ENCODE results near the gene KDM4B.

The KDM4B gene

DNA sequence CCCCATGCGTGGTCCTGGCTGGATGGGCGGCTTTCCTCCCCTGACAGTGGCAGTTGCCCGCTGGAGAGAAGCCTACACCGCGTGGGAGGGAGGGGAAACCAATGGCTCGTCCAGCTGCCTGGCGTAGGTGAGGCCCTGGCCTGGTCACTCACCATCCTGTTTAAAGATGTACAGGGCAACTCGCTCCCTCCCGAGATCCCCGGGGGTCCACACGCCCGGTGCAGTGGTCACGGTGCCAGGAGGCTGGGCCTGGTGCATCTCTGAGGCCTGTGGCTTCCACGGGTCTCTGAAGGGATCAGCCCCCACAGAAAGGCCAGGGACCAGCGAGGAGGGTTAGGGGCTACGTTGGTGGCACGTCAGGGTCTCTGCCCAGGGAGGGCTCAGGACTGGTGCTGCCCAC lies 156.5 kb downstream of the KDM4B start:
- POLR2A ChIA-PET: no interaction called here
- CTCF ChIA-PET: no interaction called here
- no peak for TF ChIP-seq ARNT (IDR thresholded peaks at IDR 0.05)
- no peak for TF ChIP-seq FOXA1 (IDR thresholded peaks at IDR 0.05)
- TF ChIP-seq ELF4 (IDR thresholded peaks at IDR 0.05): no peak
- no peak for TF ChIP-seq ZNF384 (IDR thresholded peaks at IDR 0.05)
- TF ChIP-seq NFRKB (IDR thresholded peaks at IDR 0.05): no peak
- no peak for TF ChIP-seq SP1 (IDR thresholded peaks at IDR 0.05)
- no peak for TF ChIP-seq L3MBTL2 (conservative IDR thresholded peaks at IDR 0.05)
- no peak for TF ChIP-seq LEF1 (IDR thresholded peaks at IDR 0.05; ENCODE audit: borderline replicate concordance)
- TF ChIP-seq HDGF (IDR thresholded peaks at IDR 0.05; ENCODE audit: borderline replicate concordance): no peak
- TF ChIP-seq FOXM1 (IDR thresholded peaks at IDR 0.05; ENCODE audit: borderline replicate concordance): no peak
- TF ChIP-seq, protein P1, sequence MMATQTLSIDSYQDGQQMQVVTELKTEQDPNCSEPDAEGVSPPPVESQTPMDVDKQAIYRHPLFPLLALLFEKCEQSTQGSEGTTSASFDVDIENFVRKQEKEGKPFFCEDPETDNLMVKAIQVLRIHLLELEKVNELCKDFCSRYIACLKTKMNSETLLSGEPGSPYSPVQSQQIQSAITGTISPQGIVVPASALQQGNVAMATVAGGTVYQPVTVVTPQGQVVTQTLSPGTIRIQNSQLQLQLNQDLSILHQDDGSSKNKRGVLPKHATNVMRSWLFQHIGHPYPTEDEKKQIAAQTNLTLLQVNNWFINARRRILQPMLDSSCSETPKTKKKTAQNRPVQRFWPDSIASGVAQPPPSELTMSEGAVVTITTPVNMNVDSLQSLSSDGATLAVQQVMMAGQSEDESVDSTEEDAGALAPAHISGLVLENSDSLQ (IDR thresholded peaks at IDR 0.05): no peak
- no peak for TF ChIP-seq TARDBP (IDR thresholded peaks at IDR 0.05)
- TF ChIP-seq SUZ12 (IDR thresholded peaks at IDR 0.05): no peak
- no peak for TF ChIP-seq CTBP1 (IDR thresholded peaks at IDR 0.05; ENCODE audit: borderline replicate concordance)
- no peak for TF ChIP-seq BHLHE40 (IDR thresholded peaks at IDR 0.05; ENCODE audit: borderline replicate concordance)
- TF ChIP-seq FOXK2 (IDR thresholded peaks at IDR 0.05): no peak
- no peak for DNase-seq (ENCODE audit: extremely low spot score)

- no peak for DNase-seq (ENCODE audit: extremely low spot score)
- POLR2A ChIA-PET: no interaction called here
- CTCF ChIA-PET: interaction anchor here (0.5 kb wide), 1 partner anchor 16 kb away, joined by 3 read pairs; no protein-coding TSS in a partner anchor
Measured at GRCh38 chr19:5125797-5126497, 157.0 kb downstream of the KDM4B start.

DNA sequence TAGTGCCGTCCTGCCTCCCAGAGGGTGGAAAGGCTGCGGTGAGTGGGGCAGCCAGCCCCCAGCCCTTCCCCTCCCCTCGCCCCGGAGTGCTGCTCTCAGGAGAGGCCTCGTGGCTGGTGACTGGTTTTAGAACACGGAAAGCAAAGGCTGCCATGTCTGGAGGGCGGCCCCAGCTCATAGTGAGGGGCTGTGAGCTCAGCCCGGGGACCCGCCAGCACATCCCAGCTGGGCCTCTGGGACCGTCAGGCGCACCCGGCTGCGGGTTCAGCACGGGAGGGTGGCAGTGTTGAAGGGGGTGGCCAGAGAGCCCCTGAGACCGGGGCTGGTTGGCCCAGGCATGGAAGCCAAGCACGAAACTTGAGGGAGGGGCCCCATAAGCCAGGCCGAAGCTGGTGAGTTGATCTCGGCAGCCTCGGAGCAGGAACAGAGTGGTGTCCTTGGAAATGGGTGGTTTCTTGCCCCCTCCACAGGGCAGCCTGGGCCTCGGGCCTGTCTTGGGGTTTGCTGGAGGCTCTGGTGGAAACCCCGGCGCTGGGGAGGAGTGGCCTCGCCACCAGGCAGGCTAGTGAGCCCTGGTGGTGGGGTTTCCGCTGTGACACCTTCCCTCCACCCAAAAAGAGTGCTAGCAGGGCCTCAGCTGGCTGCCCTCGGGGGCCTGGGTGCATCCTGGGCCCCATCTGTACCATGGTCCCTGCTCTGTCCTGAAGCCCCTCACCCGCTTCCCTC lies 157.7 kb downstream of the KDM4B start:
- no peak for TF ChIP-seq ELF4 (IDR thresholded peaks at IDR 0.05)
- no peak for TF ChIP-seq FOXK2 (IDR thresholded peaks at IDR 0.05)
- no peak for TF ChIP-seq ARNT (IDR thresholded peaks at IDR 0.05)
- TF ChIP-seq LEF1 (IDR thresholded peaks at IDR 0.05; ENCODE audit: borderline replicate concordance): no peak
- TF ChIP-seq, protein P1 (IDR thresholded peaks at IDR 0.05): no peak
- TF ChIP-seq TARDBP (IDR thresholded peaks at IDR 0.05): no peak
- TF ChIP-seq FOXA1 (IDR thresholded peaks at IDR 0.05): no peak
- no peak for TF ChIP-seq HDGF (IDR thresholded peaks at IDR 0.05; ENCODE audit: borderline replicate concordance)
- TF ChIP-seq FOXM1 (IDR thresholded peaks at IDR 0.05; ENCODE audit: borderline replicate concordance): no peak
- no peak for TF ChIP-seq SUZ12 (IDR thresholded peaks at IDR 0.05)
- ChIA-PET CTCF (interaction anchor here (0.5 kb wide), 1 partner anchor 17 kb away, joined by 3 read pairs; no protein-coding TSS in a partner anchor), POLR2A (no interaction called here)
- no peak for DNase-seq (ENCODE audit: extremely low spot score)

More at GRCh38 chr19:5125797-5126497, 157.0 kb downstream of the KDM4B start:
- TF ChIP-seq, protein P1 (IDR thresholded peaks at IDR 0.05): no peak
- TF ChIP-seq SUZ12 (IDR thresholded peaks at IDR 0.05) (no peak), HDGF (IDR thresholded peaks at IDR 0.05; ENCODE audit: borderline replicate concordance) (no peak), BHLHE40 (IDR thresholded peaks at IDR 0.05; ENCODE audit: borderline replicate concordance) (no peak), NFRKB (IDR thresholded peaks at IDR 0.05) (no peak), ARNT (IDR thresholded peaks at IDR 0.05) (no peak), TARDBP (IDR thresholded peaks at IDR 0.05) (no peak), FOXA1 (IDR thresholded peaks at IDR 0.05) (no peak), SP1 (IDR thresholded peaks at IDR 0.05) (no peak), FOXK2 (IDR thresholded peaks at IDR 0.05) (no peak), CTBP1 (IDR thresholded peaks at IDR 0.05; ENCODE audit: borderline replicate concordance) (no peak), LEF1 (IDR thresholded peaks at IDR 0.05; ENCODE audit: borderline replicate concordance) (no peak), ZNF384 (IDR thresholded peaks at IDR 0.05) (no peak), ELF4 (IDR thresholded peaks at IDR 0.05) (no peak), L3MBTL2 (conservative IDR thresholded peaks at IDR 0.05) (no peak), FOXM1 (IDR thresholded peaks at IDR 0.05; ENCODE audit: borderline replicate concordance) (no peak)

GRCh38 chr19:5127717-5128116 lies 158.8 kb downstream of the KDM4B start:
- ChIA-PET POLR2A (no interaction called here), CTCF (interaction anchor here (2.1 kb wide), 1 partner anchor 10 kb away, joined by 7 read pairs; no protein-coding TSS in a partner anchor)
- TF ChIP-seq TARDBP (IDR thresholded peaks at IDR 0.05): no peak
- no peak for DNase-seq (ENCODE audit: extremely low spot score)

GRCh38 chr19:5128251-5128935 lies 159.5 kb downstream of the KDM4B start:
- CTCF ChIA-PET: interaction anchor here (2.1 kb wide), 1 partner anchor 10 kb away, joined by 7 read pairs; no protein-coding TSS in a partner anchor

More at GRCh38 chr19:5128251-5128935, 159.5 kb downstream of the KDM4B start:
- DNase-seq (ENCODE audit: extremely low spot score): peak; percentile 62
- no peak for TF ChIP-seq SP1 (IDR thresholded peaks at IDR 0.05)
- no peak for TF ChIP-seq NFRKB (IDR thresholded peaks at IDR 0.05)
- TF ChIP-seq L3MBTL2 (conservative IDR thresholded peaks at IDR 0.05): no peak
- TF ChIP-seq CTBP1 (IDR thresholded peaks at IDR 0.05; ENCODE audit: borderline replicate concordance): no peak
- no peak for TF ChIP-seq SUZ12 (IDR thresholded peaks at IDR 0.05)
- no peak for TF ChIP-seq FOXM1 (IDR thresholded peaks at IDR 0.05; ENCODE audit: borderline replicate concordance)
- no peak for TF ChIP-seq ZNF384 (IDR thresholded peaks at IDR 0.05)
- POLR2A ChIA-PET: no interaction called here
